T-helper 22 cell (primary cell): ENCODE results near the gene NFIC.
"Not testable (repeated sequence)": the region's sequence is repeated elsewhere in the genome, so short reads cannot be mapped to it uniquely, and the experiment has no call there.

ENCODE experiments used
- DNase-seq: peaks from one replicate; pipeline ENCODE4 v3.0.0-alpha.2; 2020; ENCODE audit warnings: low read depth

Gene NFIC

DNA sequence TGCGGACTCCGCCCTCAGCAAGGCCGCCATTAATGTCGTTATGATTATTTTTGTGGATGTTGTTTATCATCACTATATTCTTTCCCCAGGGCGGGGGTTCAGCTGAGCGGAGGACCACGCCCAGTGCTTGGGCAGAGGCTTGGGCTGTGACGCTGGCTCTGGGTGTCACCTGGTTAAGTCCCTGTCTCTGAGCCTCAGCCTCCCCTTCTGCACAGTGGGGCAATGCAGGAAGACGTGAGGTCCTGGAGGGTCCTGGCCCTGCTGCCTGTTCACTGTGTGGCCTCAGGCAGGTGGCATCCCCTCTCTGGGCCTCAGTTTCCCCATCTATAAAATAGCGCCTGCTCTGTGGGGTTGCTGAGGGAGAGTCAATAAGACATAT is 32.5 kb downstream of the NFIC start:
- no peak for DNase-seq

DNA sequence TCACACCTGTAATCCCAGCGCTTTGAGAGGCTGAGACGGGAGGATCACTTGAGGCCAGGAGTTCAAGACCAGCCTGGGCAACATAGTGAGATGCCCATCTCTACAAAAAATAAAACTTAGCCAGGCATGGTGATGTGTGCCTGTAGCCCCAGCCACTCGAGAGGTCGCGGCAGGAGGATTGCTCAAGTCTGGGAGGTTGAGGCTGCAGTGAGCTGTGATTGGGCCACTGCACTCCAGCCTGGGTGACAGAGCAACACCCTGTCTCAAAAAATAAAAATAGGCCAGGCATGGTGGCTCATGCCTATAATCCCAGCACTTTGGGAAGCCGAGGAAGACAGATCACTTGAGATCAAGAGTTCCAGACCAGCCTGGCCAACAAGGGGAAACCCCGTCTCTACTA is 32.9 kb downstream of the NFIC start:
- not testable (repeated sequence) for DNase-seq

DNA sequence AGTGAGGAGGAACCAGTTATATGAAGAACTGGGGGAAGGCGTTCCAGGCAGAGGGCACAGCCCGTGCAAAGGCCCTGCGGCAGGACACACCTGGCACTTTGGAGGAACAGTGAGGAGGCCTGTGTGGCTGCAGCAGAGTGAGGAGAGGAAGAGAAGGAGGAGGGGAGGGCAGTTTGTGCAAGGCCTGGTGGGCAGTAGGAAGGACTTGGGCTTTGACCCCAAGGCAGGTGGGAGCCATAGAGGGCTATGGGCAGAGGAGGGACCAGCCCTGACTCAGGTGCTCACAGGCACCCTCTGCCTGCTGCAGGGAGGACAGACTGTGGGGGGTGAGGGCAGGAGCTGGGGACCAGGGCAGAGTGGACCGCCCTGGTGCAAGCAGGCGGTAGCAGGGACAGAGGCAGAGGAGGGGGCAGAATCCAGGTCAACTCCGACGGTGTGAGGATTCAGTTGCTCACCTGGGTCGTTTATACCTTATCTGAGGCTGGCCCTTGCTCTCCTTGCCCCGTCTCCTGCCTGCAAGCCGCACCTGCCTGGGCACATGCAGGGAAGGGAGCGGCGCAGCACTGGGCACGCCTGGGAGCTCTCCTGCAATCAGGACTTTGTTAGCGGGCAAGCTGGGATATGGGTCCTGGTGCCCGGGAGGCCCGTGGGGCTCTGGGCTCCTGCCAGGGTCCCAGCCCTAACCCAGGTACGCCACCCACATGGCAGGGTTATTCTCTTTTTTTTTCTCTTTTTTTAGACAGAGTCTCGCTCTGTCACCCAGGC is 34.8 kb downstream of the NFIC start:
- no peak for DNase-seq

DNA sequence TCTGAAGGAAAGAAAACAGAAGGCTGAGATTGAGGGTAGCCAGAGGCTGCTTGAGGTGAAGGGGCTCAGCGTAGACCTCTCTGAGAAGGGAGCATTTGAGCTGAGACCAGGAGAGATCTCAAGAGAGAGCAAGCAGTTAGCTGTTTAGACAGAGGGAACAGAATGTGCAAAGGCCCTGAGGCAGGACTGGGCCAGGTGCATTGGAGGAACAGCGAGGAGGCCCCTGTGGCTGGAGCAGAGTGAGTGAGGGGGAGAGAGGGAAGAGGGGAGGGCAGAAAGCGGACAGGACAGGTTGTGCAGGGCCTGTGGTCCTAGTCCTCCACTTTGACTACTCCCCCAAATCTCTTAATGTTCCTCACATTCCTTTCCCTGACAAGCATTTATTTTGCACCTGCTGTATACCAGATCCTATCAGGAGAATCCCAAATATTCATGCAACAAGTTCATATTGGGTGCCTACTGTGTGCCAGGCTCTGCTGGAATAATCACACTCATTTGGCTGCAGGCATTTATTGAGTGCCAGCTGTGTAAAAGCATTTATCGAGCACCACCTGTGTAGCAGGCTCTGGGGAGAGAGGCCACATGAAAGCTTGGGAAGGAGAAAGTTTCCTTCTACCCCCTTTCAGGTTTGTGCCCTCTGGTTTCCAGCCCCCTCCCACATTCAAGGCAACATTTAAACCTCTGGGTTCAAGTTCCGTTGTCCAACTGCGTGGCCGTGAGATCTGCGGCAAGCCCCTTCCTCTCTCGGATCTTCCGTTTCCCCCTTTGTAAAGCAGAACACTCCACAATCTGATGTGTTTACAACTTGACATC is 36.5 kb downstream of the NFIC start:
- no peak for DNase-seq

DNA sequence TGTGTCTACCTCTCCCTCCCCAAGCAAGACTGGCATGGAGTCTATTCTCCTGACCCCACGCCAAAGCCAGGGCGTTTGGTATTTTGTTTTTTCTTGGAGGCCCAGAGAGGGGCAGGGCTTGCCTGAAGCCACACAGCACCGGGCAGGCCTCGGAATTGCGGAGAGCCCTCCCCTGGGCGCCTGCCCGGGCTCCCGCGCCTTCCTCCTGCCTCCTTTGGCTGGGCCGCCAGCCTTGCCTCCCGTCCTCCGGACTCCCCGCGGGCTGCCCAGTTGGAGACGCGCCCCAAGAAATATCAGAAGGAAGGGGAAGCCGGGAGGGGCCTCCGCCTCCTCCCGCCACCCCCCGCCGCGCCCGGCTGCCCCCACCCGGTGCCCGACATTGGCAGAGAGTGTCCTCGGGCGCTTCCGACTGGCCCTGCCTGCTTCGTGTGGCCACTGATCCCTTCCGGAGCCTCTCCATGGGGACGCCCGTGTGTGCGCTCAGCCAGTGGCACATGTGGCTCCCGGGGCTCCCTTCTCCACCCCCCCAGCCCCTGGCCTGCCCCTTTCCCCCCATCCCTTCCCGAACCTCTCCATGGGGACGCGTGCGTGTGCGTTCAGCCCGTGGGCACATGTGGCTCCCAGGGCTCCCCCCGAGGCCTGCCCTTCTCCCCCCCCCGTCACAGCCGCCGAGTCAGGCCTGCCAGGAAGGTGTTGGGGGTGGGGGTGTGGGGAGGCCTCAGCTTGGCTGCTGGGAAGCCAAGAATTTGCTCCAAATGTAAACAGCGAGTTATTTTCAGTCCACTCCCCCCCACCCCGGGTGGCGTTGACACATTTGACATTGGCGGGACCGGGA is 37.3 kb downstream of the NFIC start:
- no peak for DNase-seq

DNA sequence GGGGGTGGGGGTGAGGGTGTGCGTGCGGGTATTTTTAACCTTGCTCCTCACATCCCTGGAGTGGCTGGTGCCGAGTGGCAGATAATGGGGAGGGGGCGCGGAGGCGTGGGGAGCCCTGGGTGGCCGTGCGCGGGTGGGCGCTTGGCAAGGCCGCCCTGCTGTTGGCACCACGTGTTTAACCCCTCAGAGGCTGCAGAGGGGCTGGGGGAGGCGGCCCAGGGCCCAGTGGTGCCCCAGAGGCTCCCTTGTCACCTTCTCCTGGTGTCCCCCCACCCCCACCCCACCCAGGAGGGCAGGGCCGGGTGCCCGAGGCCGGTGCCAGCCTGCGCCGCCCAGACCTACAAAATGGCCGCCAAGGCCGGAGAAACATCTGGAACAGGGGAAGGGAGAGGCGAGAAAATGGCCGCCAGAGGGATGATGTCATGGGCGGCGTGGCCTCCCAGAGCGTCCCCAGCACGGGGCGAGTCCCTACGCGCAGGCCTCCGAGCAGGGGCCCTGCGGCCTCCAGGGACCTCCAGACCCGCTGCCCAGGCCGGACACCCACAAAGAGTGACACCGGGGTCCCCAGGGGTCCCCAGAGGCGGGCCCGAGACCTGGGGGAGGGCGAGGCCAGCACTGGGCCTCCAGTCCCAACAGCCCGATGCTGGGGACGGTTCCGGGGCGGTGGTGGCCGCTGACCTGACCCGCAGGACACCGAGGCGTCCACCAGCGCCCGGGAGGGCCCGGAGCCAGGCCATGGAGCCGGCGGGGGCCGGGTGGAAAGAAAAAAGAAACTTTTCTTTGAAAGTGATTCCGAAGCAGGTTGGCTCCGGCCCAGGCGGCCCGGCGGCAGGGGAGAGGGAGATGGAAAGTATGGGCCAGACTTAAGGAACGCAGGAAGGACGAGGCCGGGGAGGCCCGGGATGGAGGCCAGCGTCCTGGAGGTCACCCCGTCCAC is 38.2 kb downstream of the NFIC start:
- DNase-seq: no peak

DNA sequence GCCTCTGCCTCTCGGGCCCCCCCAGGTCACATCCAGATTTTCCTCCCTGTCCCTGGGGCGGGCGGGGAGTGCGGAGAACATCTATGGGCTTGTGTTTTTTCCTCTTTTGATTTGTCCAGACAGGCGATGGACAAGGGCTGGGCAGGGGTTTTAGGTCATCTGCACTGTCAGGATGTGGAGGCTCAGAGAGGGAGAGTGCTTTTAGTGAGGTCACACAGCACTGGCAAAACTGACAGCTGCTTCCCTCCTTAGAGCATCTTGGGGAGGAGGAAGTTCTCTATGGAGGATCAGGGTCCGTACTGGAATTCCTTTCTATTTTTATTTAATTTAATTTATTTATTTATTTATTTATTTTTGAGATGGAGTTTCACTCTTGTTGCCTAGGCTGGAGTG is 38.9 kb downstream of the NFIC start:
- no peak for DNase-seq

DNA sequence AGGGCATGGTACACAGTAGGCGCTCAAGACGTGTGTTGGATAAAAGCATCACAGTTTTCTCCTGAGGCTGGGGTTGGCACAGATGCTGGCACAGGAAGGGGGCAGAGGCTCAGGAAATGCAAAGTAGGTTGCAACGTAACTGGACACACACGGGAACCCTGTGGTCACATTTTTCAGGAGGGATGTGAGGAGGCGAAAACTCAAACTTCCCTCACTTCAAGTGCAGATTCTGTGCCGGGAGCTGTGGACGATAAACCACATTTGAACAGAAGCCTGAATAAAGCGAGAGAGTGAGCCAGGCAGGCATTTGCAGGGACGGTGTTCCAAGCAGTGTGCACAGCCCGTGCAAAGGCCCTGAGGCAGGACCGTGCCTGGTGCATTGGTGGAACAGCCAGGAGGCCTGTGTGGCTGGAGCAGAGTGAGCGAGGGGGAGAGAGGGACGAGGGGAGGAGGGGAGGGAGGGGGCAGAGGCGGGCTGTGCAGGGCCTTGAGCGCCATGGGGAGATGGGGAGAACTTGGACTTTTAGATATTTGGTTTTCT is 40.3 kb downstream of the NFIC start:
- DNase-seq: no peak

DNA sequence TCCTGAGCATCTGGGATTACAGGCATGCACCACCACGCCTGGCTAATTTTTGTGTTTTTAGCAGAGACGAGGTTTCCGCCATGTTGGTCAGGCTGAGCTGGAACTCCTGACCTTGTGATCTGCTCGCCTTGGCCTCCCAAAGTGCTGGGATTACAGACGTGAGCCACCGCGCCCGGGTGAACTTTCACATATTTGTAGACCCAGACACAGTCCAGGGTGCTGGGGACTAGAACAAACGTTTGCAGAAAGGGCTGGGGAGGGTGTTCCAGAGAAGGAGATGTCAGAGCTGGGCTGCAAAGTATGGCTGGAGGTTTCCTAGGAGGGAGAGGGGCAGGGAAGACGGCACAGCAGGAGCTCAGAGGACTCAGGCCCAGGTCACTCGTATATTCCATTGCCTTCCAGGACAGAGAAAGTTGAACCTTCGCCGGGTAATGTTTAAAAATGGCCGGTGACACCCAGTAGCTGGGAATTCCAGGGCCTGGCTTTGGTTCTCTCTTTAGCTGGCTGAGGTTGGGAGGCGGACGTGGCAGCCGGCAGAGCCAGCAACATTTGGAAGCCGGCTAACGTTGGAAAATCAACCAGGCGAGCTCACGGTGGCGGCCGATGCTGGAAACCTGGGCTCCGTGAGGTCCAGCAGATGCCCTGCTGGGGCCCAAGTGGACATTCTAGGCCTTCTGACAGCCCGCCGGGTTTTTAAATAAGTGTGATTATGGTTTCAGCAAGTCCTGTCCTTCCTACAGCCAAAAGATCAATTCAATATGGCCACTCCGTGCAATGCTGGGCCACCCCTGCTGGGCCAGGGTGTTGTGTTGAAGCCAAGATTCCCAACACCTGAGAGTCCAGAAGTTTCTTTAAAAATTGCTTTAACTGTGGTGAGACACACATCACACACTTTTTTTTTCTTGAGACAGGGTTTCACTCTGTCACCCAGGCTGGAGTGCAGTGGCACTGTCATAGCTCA is 41.5 kb downstream of the NFIC start:
- no peak for DNase-seq

DNA sequence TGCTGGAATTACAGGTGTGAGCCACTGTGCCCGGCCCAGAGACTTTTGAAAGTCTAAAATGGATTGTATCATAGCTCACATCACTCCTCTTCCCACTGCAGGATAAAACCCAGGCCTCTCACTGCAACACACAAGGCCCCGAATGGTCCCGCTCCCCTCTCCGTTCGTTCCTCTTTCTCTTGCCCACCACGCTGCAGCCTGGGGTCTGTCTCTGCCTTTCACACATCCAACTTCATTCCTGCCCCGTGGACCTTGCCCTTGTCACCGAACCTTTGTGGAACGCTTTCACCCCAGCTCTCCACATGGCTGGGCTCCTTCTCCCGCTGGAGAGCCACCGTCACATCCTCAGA is 42.6 kb downstream of the NFIC start:
- DNase-seq: no peak

DNA sequence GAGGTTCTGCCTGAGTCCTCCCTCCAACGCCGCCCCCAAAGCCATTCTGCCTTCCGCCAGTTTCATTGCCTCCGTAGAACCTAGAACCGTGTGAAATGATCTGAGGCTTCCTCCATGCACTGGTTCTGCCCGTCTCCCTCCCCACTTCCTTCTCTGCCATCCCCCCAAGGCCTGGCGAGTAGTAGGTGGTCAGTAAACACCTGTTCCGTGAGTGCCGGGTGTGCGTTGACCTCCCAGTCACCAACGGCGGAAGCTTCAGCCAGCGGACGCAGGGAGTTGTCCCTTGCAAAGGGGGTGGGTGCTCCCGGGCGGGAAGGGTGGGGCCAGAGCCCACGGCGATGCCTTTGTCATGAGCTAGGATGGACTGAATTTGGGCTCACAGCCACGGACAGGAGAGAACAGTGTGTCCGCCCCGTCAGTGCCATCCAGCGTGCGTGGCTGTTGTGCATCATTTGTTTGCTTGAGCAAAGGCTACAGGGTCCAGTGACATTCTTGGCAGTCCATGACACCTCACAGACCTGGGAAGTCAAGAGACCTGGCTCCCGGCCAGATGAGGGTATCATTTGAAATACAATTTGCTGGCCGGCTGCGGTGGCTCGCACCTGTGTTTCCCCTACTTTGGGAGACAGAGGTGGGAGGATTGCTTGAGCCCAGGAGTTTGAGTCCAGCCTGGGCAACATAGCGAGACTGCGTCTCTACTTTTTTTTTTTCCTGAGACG is 43.1 kb downstream of the NFIC start:
- no peak for DNase-seq

DNA sequence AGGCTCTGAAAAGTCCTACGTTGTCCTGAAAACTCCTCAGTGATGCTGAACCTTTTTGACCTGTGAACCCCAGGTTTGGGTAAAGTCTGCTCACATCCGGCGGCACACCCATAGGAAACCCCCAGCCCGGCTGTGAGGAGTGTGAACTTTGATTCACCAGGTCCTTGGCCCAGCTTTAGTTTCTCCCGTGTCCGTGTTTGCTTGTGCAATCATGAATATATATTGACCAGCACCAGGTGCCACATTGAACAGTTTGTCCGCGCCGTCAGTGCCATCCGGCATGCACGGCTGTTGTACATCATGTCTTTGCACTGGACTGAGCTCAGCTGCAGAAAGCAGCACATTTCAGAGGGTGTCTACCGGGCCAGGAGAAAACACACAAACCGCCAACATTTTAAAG is 45.3 kb downstream of the NFIC start:
- no peak for DNase-seq

DNA sequence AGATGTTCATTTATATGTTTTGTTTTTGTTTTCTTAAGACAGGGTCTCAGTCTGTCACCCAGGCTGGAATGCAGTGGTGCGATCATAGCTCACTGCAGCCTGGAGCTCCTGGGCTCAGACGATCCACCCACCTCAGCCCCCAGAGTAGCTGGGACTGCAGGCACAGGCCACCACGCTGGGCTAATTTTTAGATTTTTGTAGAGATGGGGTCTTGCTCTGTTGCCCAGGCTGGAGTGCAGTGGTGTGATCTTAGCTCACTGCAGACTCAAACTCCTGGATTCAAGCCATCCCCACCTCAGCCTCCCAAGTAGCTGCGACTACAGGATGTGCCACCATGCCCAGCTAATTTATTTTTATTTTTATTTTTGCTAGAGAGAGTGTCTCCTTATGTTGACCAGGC is 45.7 kb downstream of the NFIC start:
- no peak for DNase-seq

DNA sequence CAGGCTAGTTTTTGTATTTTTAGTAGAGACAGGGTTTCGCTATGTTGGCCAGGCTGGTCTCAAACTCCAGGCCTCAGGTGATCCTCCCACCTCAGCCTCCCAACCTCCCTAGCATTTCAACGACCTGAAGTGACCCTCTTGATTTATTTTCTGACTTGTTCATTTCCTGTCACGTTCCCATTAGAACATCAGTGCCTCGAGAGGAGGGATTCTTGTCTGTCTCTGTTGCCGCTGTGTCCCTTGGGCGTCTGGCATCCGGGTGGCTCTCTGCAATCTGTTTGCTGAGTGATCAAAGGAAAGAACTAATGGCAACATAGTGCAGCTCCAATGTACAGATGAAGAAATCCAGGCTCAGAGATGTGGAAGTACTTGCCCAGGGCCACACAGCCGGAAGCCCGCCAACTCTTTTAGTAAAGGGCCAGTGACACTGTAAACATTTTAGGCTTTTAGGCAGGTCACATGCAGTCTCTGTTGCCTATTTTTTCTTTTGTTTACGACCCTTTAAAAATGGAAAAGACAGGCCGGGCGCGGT is 47.5 kb downstream of the NFIC start:
- no peak for DNase-seq

DNA sequence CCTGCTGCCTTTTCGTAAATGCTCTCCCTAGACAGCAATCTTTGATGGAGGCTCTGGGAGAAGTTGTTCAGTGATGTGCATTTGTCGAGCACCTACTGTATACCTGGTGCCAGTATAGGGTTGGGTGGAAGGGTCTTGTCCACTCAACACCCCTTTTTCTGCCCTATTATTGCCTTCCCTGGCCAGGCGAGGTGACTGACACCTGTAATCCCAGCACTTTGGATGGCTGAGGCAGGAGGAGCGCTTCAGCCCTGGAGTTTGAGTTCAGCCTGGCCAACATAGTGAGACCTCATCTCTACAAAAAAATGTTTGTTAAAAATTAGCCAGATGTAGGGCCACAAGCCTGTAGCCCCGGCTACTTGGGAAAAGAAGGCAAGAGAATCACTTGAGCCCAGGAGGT is 49.3 kb downstream of the NFIC start:
- DNase-seq: no peak

DNA sequence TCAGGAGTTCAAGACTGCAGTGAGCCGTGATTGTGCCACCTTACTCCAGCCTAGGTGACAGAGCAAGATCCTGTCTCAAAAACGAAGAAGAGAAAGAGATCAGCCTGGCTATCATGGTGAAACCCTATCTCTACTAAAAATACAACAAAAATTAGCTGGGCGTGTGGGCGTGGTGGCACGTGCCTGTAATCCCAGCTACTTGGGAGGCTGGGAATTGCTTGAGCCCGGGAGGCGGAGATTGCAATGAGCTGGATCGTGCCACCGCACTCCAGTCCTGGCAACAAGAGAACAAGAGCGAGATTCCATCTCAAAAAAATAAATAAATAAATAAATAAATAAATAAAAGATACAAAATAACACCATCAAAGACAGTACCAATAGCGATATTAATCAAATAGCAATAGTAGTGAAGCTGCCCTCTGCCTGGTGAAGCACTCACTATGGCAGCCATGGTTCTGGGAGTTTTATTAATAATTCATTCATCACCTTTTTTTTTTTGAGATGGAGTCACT is 53.9 kb downstream of the NFIC start:
- DNase-seq: no peak

DNA sequence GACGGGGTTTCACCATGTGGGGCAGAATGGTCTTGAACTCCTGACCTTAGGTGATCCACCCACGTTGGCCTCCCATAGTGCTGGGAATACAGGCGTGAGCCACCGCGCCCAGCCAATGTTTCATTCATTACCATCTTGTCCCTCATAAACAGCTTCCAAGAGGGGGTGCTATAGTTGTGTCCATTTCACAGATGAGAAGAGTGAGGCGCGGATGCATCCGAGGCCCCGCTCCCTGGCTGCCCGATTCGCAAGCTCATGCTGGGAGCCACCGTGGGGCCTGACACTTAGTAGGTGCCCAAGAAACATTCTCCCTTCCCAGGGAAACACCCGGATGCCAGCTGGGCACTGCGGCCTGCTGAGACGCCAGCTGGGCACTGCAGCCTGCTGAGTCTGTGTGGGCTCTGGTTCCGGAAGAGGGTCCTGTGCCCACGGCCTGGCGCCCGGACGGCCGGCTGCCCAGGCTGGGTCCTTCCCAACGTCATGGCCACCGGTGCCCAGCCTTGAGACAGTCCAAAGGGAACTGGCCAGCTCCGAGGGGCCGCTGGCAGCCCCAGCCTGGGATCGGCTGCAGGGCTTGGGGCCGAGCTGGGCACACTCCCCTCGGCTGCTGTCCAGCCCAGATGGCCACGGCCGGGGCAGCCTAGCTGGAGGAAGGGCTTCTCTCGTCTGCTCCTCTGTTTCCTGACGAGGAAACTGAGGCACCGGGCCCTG is 54.7 kb downstream of the NFIC start:
- no peak for DNase-seq

DNA sequence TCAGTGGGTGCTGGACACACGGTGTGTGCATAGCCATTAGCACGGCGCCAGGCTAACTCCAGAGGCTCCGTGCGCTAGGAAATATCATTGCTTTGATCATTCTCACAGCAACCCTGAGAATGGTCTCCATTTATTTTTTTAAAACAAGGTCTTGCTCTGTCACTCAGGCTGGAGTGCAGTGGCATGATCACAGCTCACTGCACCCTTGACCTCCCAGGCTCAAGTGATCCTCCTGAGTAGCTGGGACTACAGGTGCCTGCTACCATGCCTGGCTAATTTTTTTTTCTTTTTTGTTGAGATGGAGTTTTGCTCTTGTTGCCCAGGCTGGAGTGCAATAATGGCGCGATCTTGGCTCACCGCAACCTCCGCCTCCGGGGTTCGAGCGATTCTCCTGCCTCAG is 55.3 kb downstream of the NFIC start:
- not testable (repeated sequence) for DNase-seq
